ENCODE data around the gene CABLES2. TPM values are rescaled to one million over a fixed set of nuclear protein-coding genes. Genes with fewer than 3 reads are reported as not detected.

CABLES2 gene
- total RNA-seq, 1 donor from 2014 or later: 9.3 TPM

GRCh38 chr20:62350629-62351422 lies 56.3 kb downstream of the CABLES2 start:
- Mint-ChIP-seq H3K4me1 (ENCODE audit: unreplicated experiment) (no peaks in the 10 kb centered on the region), H3K27me3 (ENCODE audit: unreplicated experiment) (peaks cover 7% of the 10 kb centered on the region), H3K27ac (ENCODE audit: unreplicated experiment) (no peak overlapping the region), H3K36me3 (ENCODE audit: low read depth, unreplicated experiment) (peaks cover 11% of the 10 kb centered on the region), H3K9me3 (ENCODE audit: unreplicated experiment) (peaks cover 7% of the 10 kb centered on the region), H3K4me3 (ENCODE audit: unreplicated experiment) (no peak overlapping the region)
- DNase-seq (ENCODE audit: low spot score): no peak
- no peak for TF ChIP-seq CTCF (IDR thresholded peaks at IDR 0.05; ENCODE audit: unreplicated experiment)

GRCh38 chr20:62350098-62350628 lies 56.9 kb downstream of the CABLES2 start:
- DNase-seq (ENCODE audit: low spot score): no peak
- Mint-ChIP-seq H3K27ac (ENCODE audit: unreplicated experiment) (no peak overlapping the region), H3K36me3 (ENCODE audit: low read depth, unreplicated experiment) (peaks cover 11% of the 10 kb centered on the region), H3K4me3 (ENCODE audit: unreplicated experiment) (no peak overlapping the region), H3K4me1 (ENCODE audit: unreplicated experiment) (no peaks in the 10 kb centered on the region), H3K27me3 (ENCODE audit: unreplicated experiment) (peaks cover 7% of the 10 kb centered on the region), H3K9me3 (ENCODE audit: unreplicated experiment) (peaks cover 7% of the 10 kb centered on the region)
- no peak for TF ChIP-seq CTCF (IDR thresholded peaks at IDR 0.05; ENCODE audit: unreplicated experiment)

- TF ChIP-seq CTCF (IDR thresholded peaks at IDR 0.05; ENCODE audit: unreplicated experiment): no peak
- Mint-ChIP-seq H3K4me3 (ENCODE audit: unreplicated experiment) (no peak overlapping the region), H3K27ac (ENCODE audit: unreplicated experiment) (no peak overlapping the region), H3K4me1 (ENCODE audit: unreplicated experiment) (no peaks in the 10 kb centered on the region), H3K9me3 (ENCODE audit: unreplicated experiment) (peaks cover 7% of the 10 kb centered on the region), H3K36me3 (ENCODE audit: low read depth, unreplicated experiment) (peaks cover 11% of the 10 kb centered on the region), H3K27me3 (ENCODE audit: unreplicated experiment) (peaks cover 7% of the 10 kb centered on the region)
- no peak for DNase-seq (ENCODE audit: low spot score)
These were observed 57.5 kb downstream of the CABLES2 start for GRCh38 chr20:62349556-62350097.

GRCh38 chr20:62348604-62349003 lies 58.5 kb downstream of the CABLES2 start:
- Mint-ChIP-seq H3K27ac (ENCODE audit: unreplicated experiment) (no peak overlapping the region), H3K9me3 (ENCODE audit: unreplicated experiment) (peaks cover 7% of the 10 kb centered on the region)
- no peak for DNase-seq (ENCODE audit: low spot score)

More at GRCh38 chr20:62348604-62349003, 58.5 kb downstream of the CABLES2 start:
- Mint-ChIP-seq H3K27me3 (ENCODE audit: unreplicated experiment) (peaks cover 7% of the 10 kb centered on the region), H3K4me3 (ENCODE audit: unreplicated experiment) (peak overlapping the region; percentile 42), H3K36me3 (ENCODE audit: low read depth, unreplicated experiment) (peaks cover 11% of the 10 kb centered on the region), H3K4me1 (ENCODE audit: unreplicated experiment) (no peaks in the 10 kb centered on the region)
- TF ChIP-seq CTCF (IDR thresholded peaks at IDR 0.05; ENCODE audit: unreplicated experiment): no peak
